Endothelial cell (in vitro differentiated cells): ENCODE measurements around the gene COL4A6. TPM values are rescaled to one million over a fixed set of nuclear protein-coding genes. Genes with fewer than 3 reads are reported as not detected.

ENCODE experiments used
- DNase-seq: peaks from one replicate; pipeline ENCODE4 v3.0.0; 2021; ENCODE audit warnings: low spot score
- H3K27ac Mint-ChIP-seq: one replicate; pipeline ENCODE4 v1.8.0; 2021; ENCODE audit warnings: mixed read lengths, inconsistent platforms; ENCODE audit not compliant: unreplicated experiment
- H3K27me3 Mint-ChIP-seq: one replicate; pipeline ENCODE4 v1.8.0; 2021; ENCODE audit warnings: mild to moderate bottlenecking, moderate library complexity, mixed read lengths, inconsistent platforms; ENCODE audit not compliant: unreplicated experiment
- H3K36me3 Mint-ChIP-seq: one replicate; pipeline ENCODE4 v1.8.0; 2021; ENCODE audit warnings: mild to moderate bottlenecking, low read depth, mixed read lengths, inconsistent platforms; ENCODE audit not compliant: unreplicated experiment
- H3K4me1 Mint-ChIP-seq: one replicate; pipeline ENCODE4 v1.8.0; 2021; ENCODE audit warnings: mild to moderate bottlenecking, mixed read lengths, inconsistent platforms; ENCODE audit not compliant: unreplicated experiment
- H3K4me3 Mint-ChIP-seq: one replicate; pipeline ENCODE4 v1.8.0; 2021; ENCODE audit warnings: mild to moderate bottlenecking, mixed read lengths, inconsistent platforms; ENCODE audit not compliant: unreplicated experiment
- H3K9me3 Mint-ChIP-seq: one replicate; pipeline ENCODE4 v1.8.0; 2021; ENCODE audit warnings: mixed read lengths, inconsistent platforms; ENCODE audit not compliant: unreplicated experiment
- CTCF ChIP-seq: fragments of 200-600 bp; sonication (generic); IDR thresholded peaks from one replicate; pipeline ENCODE4 v1.5.0; 2021; ENCODE audit warnings: antibody characterized with exemption; ENCODE audit not compliant: unreplicated experiment
- total RNA-seq: library from RNA; stranded (reverse); fragmentation: NEBNext Ultra II Directional; extraction: Animal tissue kit (Norgen Biotek cat#: 25700); gene quantifications from one replicate; pipeline ENCODE4 v1.2.1, GENCODE V29; 2021; ENCODE audit not compliant: unreplicated experiment

The COL4A6 gene
- total RNA-seq, 1 donor from 2014 or later: 10.5 TPM

DNA sequence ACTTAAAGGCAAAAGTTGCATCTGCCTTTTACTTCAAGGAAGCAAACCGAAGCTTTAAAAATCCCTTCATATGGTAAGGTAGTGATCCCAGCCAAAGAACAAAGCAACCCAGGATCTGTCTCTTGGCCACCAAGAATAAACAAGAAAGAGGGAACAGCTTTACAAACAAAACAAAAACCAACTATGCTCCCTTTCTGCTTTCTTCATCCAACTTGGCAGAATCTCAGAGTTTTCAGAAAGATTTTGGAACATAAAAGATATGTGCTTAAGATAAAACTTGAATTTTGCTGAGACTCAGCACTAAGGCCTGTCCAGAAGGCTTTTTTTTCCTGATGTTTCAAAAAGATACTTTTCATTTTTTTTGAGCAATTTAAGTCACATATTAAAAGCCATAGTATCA, 94.0 kb downstream of the COL4A6 start:
- no peak overlapping the region for H3K27ac Mint-ChIP-seq
- H3K4me1 Mint-ChIP-seq: peaks cover 8% of the 10 kb centered on the region
- no peak for TF ChIP-seq CTCF
- H3K27me3 Mint-ChIP-seq: no peaks in the 10 kb centered on the region
- no peaks in the 10 kb centered on the region for H3K36me3 Mint-ChIP-seq
- DNase-seq: no peak
- H3K4me3 Mint-ChIP-seq: no peak overlapping the region
- no peaks in the 10 kb centered on the region for H3K9me3 Mint-ChIP-seq

GRCh38 chrX:108341947-108342346, 96.3 kb downstream of the COL4A6 start:
- no peaks in the 10 kb centered on the region for H3K9me3 Mint-ChIP-seq
- H3K27ac Mint-ChIP-seq: no peak overlapping the region
- H3K27me3 Mint-ChIP-seq: no peaks in the 10 kb centered on the region
- H3K4me1 Mint-ChIP-seq: peaks cover 7% of the 10 kb centered on the region
- H3K36me3 Mint-ChIP-seq: no peaks in the 10 kb centered on the region
- no peak for DNase-seq
- no peak for TF ChIP-seq CTCF
- H3K4me3 Mint-ChIP-seq: no peak overlapping the region

DNA sequence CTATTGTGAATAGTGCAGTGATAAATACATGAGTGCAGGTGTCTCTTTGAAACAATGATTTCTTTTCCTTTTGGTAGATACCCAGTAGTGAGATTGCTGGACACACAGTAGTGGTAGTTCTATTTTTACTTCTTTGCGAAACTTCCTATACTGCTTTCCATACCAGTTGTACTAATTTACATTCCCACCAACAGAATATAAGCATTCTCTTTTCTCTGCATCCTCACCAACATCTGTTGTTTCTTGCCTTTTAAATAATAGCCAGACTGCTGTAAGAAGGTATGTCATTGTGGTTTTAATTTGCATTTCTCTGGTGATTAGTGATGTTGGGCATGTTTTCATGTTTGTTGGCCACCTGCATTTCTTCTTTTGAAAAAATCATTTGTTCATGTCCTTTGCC, 105.9 kb downstream of the COL4A6 start:
- DNase-seq: no peak
- Mint-ChIP-seq H3K4me3 (no peak overlapping the region), H3K4me1 (no peaks in the 10 kb centered on the region), H3K27ac (no peak overlapping the region), H3K9me3 (no peaks in the 10 kb centered on the region), H3K36me3 (no peaks in the 10 kb centered on the region), H3K27me3 (no peaks in the 10 kb centered on the region)
- TF ChIP-seq CTCF: no peak

DNA sequence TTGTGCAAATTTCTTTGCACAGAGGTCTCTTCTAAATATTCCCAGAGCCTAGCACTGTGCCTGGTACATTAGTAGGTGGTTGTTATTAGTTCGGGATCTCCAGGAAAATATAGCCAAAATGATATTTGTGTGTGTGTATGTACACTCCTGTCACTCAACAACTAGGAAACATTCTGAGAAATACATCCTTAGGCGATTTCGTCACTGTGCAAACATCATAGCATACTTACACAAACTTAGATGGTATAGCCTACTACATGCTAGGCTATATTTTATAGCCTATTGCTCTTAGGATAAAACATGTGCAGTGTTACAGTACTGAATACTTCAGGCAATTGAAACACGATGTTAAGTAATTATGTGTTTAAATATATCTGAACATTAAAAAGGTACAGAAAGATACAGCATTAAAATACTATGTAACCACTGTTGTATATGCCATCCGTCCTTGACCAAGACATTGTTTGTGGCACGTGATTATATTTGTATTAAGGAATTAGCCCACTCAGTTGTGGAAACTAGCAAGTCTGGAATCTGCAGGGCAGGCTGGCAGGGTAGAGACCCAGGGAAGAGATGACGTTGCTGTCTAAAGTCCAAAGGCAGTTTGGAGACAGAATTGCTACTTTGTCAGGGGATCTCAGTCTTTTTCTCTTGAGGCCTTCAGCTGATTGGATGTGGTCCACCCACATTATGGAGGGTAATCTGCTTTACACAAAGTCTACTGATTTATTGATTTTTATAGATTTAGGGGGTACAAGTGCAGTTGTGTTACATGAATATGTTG, 106.9 kb downstream of the COL4A6 start:
- H3K9me3 Mint-ChIP-seq: no peaks in the 10 kb centered on the region
- H3K36me3 Mint-ChIP-seq: no peaks in the 10 kb centered on the region
- H3K4me3 Mint-ChIP-seq: no peak overlapping the region
- no peaks in the 10 kb centered on the region for H3K27me3 Mint-ChIP-seq
- H3K4me1 Mint-ChIP-seq: no peaks in the 10 kb centered on the region
- no peak for DNase-seq
- TF ChIP-seq CTCF: no peak
- no peak overlapping the region for H3K27ac Mint-ChIP-seq

DNA sequence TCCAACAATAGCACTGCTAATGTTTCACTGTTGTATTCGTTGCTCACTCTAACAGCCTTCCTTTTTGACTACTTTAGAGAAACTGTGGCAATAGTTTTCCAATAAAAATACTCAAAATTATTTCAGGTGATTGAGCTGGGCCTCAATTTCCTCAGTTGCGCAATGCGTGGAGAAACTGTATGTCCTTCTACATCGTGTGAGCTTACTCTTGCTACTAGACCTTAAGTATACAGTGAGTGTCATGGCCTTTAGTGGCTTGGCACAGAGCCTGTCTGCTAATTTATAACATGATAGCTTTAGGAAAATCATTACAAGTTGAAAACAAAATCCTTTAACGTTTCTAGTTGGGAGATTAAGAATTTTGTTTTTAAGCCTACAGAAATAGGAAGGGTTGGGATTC, 114.5 kb downstream of the COL4A6 start:
- Mint-ChIP-seq H3K27ac (no peak overlapping the region), H3K4me1 (peaks cover 3% of the 10 kb centered on the region), H3K27me3 (peaks cover 2% of the 10 kb centered on the region), H3K4me3 (no peak overlapping the region), H3K36me3 (no peaks in the 10 kb centered on the region), H3K9me3 (no peaks in the 10 kb centered on the region)
- no peak for DNase-seq
- TF ChIP-seq CTCF: no peak
